DMS153 treated with DMSO at 0.1 percent for 48 hours (cell line): ENCODE results near the gene B3GNT8.
"Not testable (repeated sequence)": the region's sequence is repeated elsewhere in the genome, so short reads cannot be mapped to it uniquely, and the experiment has no call there.

Experiments
- DNase-seq: peaks from one replicate; lab custom pipeline; 2025; ENCODE audit not compliant: unreplicated experiment; lab: John Stamatoyannopoulos, UW

The B3GNT8 gene

DNA sequence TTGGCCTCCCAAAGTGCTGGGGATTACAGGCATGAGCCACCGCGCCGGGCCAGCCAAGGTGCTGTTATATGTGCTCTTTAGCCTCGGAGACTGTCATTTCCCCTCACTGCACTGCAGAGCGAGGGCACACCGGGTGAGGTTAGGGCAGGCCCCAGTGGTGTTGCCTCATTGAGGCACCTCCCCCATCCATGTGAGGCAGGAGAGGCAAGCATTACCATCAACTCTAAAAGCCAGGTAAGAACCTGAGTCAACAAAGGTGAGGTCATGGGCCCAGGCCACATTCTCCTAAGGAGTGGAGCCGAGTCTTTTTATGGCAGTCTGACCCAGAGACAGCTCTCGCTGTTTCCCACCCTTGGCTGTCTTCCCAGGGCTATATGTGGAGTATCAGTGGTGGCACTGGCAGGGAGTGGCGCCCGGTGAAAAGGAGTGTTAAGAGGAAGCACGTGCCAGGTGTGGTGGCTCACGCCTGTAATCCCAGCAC, 10.9 kb downstream of the B3GNT8 start:
- no peak for DNase-seq

DNA sequence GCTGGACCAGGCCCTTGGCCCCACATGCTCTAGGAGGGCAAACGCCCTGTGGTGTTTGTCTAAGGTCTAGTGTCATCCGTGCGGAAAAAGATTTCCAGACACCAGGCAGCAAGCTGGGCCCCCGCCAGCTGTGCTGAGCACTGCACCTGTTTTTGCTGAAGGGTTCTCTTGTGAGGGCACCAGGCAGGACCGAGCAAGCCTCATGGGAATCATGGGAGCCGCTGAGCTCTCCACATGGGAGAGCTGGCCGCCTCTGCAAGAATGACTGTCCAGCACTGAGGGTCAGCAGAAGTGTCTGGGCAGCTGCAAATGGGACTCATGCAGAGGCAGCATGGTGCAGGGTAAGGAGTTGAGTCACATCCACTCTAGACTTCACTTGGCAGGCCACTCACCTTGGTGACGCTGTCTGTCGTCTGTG, 12.0 kb downstream of the B3GNT8 start:
- no peak for DNase-seq

DNA sequence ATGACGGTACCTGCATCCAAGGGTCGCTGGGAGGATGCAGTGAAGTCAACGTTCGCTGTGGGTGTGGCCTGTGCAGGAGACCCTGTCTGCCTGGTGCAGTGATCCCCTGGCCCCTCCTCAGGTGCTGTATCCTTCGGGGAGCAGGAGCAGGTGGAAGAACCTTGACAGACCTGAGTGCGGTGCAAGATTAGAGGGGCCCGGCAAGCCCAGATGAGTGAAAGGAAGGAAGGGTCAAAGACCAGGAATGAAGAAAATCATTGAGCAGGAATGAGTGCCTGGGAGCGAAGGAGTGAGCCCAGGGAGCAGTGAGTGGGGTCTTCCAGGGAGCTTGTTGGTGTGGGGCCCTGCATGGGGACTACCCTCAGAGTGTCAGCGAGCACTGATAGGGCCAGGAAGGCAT, 12.7 kb downstream of the B3GNT8 start:
- DNase-seq = no peak

DNA sequence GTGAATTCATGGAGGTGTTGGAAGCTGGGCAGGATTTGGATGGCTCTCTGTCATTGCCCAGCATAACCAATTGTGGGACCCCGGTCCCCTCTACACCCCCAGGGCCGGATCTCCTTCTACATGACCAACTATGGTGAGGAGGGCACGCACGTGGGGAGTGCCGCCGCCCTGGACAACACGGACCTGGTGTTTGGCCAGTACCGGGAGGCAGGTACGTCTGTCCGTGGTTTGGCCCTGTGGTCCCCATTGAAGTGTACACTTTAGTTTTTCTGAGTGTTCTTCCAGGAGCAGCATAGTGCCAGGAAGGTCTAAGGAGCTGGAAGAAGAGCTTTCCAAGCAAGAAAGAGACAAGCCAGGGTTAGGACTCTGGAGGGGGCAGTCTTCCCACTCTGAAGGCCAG, 13.2 kb downstream of the B3GNT8 start:
- DNase-seq = no peak

DNA sequence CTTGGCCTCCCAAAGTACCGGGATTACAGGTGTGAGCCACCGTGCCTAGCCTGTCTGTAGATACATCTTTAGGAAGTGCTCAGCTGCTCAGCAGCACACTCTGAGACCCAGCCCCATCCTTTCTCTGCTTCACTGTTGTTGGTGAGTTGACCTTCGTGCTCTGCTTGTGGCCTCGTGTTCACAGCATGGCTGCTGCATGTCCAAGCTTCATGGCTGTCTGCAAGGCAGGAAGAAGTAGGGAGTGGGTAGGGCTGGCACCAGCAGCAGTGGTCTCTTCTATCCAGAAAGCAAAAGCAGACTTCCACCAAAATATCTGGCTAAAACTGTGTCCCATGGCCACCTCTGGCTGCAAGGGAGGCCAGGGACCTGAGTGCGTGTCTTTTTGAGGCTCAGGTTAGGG, 14.2 kb downstream of the B3GNT8 start:
- DNase-seq = no peak

DNA sequence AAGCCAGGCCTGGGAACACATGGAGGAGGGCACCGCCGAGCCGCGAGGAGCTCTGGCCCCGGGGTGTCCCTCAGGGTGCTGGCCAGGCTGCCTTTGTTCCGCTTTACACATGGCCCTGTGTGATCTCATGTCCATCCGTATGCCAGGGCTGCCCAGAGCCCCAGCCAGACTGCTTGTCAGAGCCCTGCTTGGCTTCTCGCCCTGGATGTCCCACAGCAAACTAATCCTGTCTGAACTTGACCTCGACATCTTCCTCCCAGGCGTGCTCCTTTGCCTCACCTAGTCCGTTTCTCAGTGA, 15.3 kb downstream of the B3GNT8 start:
- DNase-seq = no peak

DNA sequence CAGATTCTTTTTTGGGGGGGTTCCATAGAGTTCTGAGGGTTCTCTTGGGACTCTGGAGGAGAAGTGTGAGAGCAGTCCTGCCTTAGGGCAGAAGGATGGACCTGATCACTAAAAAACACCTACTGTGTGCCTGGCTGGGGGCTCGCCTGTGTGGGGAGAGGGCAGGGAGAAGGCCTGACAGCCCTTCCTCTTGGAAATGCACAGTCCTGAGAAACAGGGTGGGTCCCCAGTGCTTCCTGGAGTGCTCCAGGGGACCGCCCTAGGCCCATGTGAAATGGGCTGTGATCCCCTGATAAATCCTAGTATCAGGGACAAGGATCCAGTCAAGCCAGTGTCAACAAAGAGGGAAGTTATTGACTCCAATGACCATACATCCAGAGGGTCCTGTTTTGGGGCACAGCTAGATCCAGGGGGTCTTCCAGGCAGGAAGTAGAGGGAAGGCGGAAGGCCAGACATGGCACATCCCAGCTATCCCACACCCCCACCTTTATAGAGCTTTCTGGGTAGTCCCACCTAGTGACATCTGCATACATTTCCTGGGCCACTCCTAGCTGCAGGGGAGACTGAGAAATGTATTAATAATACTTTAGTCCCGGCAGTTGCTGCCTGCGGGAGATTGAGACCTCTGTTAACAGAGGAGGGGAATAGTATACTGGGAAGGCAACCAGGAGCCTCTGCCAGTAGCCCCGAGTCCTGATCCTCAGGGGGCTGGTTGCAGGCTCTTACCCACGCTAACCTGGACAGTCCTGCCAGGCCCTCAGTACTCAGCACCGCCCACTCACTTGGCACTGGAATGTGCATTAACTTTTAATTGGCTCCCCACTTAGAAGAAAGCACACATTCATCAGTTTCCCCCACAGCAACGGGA, 15.8 kb downstream of the B3GNT8 start:
- no peak for DNase-seq

DNA sequence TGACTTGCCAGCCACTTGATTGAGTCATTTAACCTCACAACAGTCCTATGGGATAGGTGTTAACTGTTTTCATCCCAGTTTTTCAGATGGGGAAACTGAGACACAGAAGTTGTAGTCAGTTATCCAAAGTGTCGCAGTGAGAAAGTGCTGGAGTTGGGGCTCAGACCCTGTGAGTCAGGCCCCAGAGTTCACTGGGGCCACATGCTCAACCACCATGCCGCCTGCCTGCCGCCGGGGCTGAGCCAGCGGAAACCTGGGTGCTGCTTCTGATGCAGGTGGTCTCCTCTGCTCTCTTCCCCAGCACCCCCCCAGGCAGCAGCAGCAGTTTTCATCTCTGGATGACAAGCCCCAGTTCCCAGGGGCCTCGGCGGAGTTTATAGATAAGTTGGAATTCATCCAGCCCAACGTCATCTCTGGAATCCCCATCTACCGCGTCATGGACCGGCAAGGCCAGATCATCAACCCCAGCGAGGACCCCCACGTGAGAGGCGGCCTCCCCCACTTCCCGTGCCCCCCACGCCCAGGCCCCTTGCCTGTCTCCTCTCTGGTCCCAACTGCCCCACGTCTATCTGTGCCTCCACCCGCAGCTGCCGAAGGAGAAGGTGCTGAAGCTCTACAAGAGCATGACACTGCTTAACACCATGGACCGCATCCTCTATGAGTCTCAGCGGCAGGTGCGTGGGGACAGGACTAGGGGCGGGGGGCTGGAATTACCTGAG, 16.7 kb downstream of the B3GNT8 start:
- no peak for DNase-seq

DNA sequence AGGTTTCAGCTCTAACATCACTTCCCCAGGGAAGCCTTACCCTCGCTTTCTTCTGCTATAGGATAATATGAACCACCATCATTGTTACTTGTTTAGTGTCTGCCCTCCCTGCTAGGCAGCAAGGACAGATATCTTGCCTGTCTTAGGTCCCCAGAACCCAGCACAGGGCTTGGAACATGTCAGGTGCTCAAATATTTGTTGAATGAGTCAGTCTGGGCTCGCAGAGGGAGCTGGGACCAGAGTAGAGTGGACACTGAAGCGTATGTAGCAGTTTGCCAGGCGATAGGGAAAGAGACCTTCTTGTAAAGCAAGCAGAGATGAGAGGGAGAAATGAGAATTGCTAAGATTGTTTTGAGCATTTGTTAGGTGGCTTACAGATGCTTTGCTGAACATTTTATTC, 17.9 kb downstream of the B3GNT8 start:
- DNase-seq = no peak

DNA sequence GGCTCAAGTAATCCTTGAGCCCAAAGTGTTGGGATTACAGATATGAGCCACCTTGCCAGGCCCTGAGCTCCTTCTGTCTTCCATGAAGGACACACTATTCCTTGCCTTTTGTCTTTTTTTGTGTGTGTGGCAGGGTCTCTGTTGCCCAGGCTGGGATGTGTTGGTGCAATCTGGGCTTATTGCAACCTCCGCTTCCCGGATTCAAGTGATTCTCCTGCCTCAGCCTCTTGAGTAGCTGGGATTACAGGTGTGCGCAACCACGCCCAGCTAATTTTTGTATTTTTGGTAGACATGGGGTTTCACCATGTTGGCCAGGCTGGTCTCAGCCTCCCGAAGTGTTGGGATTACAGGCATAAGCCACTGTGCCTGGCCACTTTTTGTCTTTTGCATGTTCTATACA, 18.3 kb downstream of the B3GNT8 start:
- not testable (repeated sequence) for DNase-seq

DNA sequence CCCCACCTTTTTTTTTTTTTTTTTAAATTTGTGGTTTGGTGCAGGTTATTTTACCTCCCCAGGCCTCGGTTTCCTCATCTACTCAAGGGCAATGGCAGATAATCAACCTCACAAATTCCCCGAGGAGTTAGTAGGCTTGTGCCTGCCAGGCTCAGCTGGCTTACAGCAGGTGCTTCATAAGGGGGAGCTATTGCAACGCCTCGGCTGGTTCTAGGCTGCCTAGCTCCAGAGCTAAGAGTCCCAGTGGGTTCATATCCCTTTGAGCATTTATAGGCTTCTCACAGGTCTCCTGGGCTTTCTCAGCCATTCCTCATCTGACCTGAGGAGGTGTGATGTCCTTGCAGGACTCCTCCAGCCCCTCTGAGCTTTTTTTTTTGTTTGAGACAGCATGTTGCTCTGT, 18.9 kb downstream of the B3GNT8 start:
- DNase-seq = no peak

DNA sequence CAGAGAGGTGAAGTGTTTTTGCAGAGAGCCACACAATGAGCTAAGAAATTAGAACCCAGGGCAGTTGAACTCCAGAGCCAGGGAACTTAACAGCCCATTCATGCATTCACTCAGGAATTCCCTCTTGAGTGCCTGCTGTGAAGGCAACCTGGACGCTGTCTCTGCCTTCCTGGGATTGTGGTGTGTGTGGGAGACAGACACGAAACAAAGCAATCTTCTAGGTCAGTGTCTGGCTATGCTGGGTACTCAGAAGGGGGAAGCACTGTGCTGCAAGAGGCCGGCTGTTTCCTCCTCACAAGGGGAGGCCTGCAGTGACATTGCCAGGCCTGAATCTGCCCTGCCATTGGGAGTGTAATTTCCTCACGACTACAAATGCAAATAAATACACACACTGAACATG, 19.9 kb downstream of the B3GNT8 start:
- no peak for DNase-seq

DNA sequence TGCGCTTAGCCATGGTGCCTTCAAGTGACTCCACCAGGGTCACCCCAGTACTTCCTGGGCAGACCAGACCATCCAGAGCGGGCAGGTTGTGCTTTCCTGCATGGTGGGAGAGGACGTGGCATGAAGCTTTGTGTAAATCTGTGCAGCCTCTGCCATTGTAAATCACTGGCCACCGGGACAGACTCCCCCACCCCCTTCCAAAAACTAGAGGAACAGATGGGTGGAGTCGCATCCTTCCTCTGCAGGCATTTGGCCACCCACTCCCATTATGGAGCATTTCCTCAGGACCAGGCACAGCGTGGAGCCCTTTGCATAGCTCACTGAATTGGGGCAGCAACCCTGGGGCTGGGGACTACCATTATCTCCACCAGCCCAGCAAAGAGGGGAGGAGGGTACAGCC, 21.4 kb downstream of the B3GNT8 start:
- DNase-seq = no peak

DNA sequence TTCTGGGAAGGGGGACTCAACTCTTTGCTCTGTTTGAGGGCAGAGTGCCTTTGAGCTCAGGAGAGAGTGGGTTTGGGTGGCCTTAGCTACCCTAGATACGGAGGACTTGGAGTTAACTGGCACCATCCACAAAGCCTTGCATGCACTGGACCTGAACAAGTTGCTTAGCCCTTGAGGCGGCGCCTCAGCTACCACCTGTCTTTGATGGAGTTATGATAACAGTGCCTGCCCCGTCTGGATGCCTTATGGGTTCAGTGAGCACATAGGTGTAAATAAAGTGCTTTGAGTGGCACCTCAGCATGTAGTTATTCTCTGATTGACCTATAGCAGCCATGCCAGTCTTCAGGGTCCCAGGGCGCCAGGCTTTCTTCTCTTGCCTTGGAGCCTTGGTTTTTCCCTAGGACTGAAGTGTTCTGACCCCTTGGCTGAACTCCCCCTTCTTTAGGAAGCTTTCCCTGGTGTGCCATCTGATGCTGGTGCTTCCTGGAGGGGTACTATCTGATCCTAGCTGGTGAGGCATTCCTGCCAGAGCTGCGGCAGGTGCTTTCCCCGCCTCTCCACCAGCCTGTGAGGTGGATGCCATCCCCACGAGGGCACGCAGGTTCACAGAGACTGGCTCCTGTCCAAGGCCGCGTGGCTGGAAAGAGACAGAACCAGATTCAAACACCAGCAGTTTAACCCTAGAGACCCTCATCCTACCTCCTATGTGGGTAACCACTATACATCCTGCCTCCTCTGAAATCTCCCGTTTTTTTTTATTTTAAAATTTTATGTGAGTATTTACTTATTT, 23.8 kb downstream of the B3GNT8 start:
- DNase-seq = no peak

DNA sequence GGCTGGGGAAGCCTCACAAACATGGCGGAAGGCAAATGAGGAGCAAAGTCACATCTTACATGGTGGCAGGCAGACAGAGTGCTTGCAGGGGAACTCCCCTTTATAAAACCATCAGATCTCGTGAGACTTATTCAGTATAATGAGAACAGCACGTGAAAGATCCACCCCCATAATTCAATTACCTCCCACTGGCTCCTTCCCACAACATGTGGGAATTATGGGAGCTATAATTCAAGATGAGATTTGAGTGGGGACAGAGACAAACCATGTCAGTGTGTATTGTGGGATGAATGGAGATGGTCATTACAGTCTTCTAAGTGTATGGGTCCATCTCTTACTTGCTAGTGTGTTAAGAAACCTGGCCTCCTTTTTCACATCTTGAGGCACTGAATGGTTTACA, 25.2 kb downstream of the B3GNT8 start:
- no peak for DNase-seq

DNA sequence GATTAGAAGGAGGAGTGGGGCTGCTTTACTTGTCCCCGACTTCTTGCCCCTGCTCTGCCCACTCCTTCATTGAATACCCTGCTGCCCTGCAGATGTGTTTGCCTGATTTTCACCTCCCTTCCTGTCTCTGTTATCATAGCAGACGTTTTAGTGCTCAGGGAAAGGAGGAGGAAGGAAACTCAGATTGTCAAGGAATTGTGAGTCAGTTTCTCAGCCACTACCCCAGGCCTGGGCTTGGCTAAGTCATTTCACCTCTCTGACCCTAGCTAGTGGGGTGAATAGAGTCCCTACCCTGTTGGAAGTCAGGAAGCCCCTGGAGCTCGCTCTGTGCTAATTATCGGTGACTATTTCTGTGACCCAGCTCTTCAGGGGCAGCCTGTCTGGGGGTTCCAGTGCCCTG, 25.7 kb downstream of the B3GNT8 start:
- DNase-seq = no peak

DNA sequence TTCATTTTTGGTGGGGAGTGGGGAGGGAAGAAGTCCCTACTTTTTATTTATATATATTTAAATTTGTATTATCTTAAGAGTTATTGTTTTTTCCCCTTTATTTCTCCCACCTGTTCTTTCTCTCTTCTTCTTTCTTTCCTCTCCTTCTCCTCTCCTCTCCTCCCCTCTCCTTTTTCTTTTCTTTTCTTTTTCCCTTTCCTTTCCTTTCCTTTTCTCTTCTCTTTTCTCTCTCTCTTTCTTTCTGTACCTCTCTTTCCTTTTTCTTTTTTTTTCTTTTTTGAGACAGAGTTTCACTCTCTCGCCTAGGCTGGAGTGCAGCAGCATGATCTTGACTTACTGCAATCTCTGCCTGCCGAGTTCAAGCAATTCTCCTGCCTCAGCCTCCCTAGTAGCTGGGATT, 27.6 kb downstream of the B3GNT8 start:
- DNase-seq = no peak

DNA sequence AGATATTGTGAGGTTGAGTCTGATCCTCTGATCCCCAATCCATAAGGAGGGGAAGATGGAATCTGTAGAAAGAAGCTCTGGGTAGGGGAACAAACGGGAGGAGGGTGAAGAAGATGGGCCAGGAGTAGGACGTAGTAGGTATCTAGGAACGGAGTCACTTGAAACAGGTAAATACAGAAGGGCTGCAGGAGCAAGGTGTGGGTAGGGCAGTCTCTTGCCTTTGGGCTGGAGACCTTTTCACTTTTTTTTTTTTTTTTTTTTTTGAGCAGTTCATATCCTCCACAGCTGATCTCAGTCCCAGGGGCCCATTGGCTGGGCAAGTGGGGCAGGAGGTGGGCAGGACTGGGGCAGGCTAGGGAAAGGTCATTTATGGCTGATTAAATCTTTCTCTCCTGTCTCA, 28.1 kb downstream of the B3GNT8 start:
- DNase-seq = no peak

DNA sequence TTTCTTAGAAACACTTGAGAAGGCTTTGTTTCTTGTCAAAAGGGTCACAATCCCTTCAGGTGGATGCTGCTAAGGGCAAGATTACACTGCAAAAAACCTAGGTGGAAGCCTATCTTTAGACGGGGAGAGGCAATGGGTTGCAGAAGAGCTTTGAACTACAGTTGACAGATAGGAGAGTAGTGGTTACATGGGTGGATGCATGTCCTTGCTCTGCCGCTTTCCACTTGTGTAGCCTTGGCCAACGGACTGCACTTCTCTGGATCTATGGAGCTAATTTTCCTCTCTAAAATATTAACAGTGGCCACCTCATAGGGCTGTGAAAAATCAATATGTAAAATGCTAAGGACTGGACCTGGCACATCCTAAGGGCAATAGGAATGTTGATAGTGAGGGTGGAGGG, 28.6 kb downstream of the B3GNT8 start:
- DNase-seq = no peak

DNA sequence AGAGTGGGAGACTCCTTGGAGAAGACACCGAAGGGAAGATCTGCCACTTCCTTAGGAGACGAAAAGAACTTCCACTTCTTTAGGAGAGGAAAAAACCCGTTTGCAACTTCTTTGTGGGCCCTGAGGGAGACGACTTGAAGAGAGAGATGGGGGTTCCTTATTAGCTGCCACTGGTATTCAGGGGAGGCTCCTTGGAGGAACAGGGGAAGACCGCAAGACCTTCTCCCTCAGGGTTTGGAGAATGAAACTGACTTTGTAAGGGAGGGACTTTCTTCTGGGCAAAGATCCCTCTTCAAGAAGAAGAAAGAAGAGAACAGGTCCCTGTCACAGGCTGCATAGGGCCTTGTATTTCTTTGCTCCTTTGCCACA, 29.1 kb downstream of the B3GNT8 start:
- DNase-seq = no peak

DNA sequence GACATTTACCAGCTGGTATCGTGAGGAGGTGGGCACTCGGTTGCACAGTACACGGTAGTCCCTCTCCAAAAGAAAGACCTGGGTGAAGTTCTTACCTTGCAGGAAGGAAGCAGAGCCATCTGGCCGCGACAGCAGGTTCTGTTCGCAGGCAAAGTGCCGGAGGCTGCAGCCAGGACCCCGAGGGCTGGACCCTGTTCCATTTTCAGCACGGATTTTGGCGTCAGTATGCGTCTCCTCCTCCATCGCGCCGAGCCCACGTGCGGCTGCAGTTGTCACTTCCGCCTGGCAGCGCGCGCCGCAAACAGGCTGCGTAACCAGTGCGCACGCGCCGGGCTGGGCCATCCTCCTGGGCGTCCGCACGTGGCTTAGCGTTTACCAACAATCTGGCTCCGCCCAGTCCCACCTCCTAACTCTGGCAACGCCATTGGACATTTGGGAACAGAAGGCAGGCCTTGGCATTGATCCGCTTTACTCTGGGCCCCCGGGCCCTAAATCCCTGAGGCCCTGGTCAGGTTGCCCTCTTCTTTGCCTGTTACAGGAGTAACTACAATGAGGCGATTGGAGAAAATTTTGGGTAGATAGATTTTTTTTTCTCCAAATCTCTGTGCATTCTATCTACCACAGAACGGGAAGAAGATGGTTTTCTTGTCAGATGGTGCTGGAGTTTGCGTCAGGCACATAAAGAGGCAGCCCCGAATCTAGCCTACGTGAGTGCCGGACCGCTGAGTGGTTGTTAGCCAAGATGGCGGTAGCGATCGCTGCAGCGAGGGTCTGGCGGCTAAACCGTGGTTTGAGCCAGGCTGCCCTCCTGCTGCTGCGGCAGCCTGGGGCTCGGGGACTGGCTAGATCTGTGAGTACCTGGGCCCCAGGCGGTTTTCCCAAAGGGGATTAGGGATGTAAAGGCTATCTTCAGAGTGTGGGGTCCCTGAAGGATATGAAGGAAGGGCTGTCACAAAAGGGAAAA, 29.8 kb downstream of the B3GNT8 start, which contains the start of the genes BCKDHA and EXOSC5:
TSS of gene BCKDHA (plus strand) at position 733 of the 964 bp plus-strand sequence. CDS start at position 743, 10 bp downstream.
TSS of gene EXOSC5 (minus strand) at position 274 of the 964 bp plus-strand sequence. CDS start at position 243, 31 bp downstream.
- peak; percentile 99 for DNase-seq
